Stimulated activated CD8-positive, alpha-beta memory T cell treated with anti-CD3 and anti-CD28 coated beads, Interleukin-12 subunit alpha, Interleukin-12 subunit beta, amount 100 ng/mL, for 1 hour (primary cell): ENCODE measurements around the gene WDFY1.

Source experiments
- DNase-seq: peaks from one replicate; pipeline ENCODE4 v3.0.0-alpha.2; 2020; ENCODE audit warnings: low read depth

The WDFY1 gene, protein sequence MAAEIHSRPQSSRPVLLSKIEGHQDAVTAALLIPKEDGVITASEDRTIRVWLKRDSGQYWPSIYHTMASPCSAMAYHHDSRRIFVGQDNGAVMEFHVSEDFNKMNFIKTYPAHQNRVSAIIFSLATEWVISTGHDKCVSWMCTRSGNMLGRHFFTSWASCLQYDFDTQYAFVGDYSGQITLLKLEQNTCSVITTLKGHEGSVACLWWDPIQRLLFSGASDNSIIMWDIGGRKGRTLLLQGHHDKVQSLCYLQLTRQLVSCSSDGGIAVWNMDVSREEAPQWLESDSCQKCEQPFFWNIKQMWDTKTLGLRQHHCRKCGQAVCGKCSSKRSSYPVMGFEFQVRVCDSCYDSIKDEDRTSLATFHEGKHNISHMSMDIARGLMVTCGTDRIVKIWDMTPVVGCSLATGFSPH

DNA sequence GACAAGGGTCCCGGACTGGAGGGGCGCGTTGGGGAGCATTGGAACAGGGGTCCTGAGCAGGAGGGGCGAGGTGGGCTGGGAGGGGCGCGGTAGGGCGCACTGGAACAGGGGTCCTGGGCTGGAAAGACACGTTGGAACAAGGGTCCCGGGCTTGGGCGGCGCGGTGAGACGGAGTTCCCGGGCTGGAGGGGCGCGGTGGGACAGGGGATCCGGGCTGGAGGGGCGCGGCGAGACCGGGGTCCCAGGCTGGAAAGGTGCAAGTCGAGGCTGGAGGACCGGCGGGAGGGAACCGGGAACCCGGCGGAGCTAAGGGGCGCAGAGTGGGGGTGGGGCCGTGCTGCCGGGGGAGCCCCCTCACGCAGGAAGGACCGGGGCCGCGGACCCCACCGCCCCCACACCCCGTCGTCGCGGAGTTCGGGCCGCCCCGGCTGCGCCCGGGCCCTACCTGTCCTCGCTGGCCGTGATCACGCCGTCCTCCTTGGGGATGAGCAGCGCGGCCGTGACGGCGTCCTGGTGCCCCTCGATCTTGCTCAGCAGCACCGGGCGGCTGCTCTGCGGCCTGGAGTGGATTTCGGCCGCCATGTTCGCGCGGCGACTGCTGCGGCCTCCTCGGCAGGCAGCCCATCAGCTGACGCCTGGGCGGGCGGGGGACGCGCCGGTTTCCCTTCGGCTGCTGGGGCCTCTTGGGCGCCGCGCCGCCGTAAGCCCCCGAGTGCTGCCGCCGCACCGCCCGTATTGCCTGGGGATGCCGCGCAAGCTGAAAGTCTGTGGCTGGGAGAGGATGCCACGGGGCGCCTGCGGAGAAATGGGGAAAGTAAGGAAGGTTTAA lies at the start of gene WDFY1:
Gene WDFY1, minus strand, starts transcription at position 633 of the 829 bp plus-strand sequence. Its CDS starts 51 bp downstream, at position 582.
- DNase-seq, result peak; percentile 51

DNA sequence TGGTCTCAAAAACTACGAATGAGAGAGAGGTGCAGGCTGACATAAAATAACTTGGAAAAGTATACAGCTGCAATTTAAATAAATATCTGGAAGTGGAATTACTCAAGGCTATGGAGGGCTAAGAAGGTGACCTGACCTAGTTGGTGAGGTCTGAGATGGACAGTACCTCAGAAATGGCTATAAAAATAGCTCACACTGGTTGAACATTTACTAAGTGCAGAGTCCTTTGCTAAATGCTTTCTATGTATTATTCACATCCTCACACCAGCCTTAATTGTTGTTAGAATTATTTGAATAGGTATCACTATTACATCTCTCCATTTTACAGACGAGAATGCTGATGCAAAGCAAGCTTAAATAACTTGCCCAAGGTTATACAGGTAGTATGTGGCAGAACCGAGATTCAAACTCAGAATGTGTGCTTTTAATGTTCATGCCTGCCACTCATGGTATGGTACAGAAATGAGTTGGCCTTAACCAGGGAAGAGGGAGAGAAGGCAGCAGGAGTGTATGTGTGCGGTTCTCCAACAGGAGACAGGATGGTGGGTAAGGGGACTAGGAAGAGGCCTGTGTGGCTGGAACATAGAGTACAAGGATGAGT lies 49.5 kb upstream of the WDFY1 start:
- DNase-seq, result no peak

DNA sequence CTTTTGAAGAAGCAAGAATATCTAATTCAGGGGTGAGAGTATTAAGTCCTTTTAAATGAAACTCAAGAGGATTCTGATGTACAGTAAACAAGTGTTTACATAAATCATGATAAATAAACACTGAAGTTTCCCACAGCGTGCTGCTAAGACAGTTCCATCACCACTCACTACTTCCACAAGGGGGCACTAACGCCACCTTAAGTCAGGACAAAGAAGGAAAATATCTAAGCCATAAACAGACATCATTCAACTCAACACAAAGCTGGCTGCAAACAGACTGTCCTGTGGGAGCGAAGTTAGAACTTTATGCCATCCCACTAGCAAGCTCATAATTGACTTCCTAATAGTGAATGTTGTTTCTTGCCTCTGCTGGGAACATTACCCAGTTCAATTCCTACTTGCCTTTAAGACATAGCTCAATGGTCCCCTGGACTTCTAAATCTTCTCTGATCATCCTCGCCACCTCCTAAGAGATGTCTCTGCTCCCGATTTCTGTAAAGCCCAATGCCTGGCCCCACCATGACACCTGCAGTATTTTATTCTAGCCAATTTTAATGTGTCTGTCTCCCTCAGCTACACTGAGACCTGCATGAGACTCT lies 48.6 kb upstream of the WDFY1 start:
- DNase-seq, result peak; percentile 45

DNA sequence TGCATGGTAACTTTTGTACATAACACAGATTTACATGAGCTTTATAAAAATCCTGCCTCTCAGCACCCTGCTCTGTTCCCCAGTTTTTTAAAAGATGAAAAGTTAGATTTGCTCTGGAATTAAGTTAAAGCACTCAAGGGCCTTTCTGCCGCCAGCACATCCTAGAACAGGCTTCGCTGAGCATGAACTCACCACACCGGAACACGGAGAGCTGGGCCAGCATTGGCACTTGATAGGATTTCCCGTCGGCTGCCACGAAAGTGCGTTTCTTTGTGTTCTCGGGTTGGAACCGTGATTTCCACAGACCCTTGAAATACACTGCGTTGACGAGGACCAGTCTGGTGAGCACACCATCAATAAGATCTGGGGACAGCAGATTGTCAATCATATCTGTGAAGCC lies 46.5 kb upstream of the WDFY1 start:
- DNase-seq, result no peak

DNA sequence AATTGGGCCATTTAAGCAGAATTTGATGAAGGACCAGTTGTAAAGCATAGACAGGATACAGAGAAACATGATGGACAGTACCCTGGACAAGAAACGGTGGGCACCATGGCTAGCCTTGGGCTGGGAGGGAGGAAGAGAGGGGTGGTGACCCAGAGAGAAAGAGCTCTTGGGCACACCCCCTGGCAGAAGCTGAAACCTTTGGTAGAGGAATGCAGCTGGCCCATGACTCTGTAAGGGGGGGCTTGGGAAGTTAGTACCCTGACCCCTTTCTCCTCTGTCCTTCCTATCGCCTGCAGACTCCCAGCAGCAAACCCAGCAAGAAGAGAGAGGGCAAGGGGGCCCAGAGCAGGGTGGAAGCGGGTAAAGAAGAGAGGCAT lies 44.7 kb upstream of the WDFY1 start:
- no peak for DNase-seq

DNA sequence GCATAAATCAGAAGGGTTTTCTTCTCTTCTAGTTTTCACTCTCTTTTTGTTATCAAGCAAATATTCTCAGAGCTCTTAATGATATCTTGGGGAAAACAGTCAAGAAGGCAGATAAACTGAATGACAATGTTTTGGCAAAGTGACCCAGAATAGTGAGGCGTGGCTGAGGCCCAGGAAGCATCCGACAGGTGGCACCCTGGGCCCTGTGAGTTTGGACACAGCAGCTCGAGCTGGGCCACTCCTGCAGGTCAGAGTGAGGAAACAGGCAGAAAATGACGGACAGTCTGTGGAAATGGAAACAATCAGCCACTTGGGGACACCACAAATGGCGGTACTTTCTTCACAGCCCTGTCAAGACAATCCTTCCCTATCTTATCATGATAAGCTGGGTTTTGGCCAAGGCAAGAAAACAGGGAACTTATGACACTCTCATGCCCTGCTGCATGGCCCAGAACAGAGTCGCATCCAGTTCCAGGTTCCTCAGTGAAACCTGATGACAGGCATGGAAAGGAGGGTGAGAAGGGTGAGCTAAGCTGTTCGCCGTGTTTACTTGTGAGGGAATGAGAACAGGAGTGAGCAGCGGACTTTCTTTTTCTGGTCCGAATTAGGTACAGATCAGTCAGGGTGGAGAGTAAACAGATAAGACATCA lies 44.2 kb upstream of the WDFY1 start:
- DNase-seq, result no peak

DNA sequence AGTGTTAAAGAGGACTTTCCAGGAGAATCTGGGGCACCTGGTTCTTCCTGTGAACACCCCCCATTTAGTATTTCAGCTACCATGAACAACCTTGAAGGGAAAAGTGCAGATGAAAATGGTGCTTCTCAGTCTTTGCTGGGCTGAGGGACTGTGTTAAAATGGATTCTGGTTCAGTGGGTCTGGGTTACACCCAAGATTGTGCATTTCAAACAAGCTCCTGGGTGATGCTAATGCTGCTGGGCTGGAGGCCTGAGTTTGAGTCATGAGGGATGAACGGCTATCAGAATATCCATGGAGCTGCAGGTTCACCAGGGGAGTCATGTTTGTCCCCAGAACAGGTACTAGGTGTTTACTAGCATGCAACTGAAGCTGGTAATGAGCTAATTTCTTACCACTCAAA lies 36.1 kb upstream of the WDFY1 start:
- DNase-seq, result no peak

DNA sequence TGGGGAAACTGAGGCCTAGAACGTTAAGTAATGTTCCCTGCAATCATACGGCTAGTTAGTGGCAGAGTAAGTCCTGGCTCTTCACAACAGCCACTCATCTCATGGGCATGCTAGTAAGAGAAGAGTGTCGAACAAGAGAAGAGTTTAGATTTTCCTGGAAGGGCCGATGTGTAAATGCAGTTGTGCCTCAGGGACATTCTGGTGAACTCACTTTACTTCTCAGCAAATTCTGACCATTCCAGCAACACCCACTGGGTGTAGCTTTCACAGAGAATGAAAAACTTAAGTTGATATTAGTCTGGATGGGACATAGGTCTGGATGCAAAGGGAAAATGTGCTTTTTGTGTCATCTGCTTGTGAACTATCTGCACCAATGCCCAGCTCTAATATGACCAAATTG lies 35.7 kb upstream of the WDFY1 start:
- no peak for DNase-seq

DNA sequence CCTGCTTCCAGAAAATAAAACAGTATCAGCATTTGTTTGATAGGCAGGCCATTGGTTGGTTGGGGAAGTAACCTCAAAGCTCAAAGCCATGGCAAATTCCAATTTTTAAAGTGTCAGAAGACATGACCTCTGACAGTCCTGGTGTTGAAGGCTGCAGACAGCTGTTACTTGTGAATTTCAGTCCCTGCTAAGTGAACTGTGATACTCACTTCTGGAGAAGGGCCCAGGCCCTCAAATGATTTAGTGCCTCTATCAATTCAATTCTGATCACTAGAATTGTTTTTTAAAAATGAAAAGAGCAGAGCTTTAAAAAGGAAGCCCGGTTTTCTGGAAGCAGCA lies 35.2 kb upstream of the WDFY1 start:
- DNase-seq, result no peak

DNA sequence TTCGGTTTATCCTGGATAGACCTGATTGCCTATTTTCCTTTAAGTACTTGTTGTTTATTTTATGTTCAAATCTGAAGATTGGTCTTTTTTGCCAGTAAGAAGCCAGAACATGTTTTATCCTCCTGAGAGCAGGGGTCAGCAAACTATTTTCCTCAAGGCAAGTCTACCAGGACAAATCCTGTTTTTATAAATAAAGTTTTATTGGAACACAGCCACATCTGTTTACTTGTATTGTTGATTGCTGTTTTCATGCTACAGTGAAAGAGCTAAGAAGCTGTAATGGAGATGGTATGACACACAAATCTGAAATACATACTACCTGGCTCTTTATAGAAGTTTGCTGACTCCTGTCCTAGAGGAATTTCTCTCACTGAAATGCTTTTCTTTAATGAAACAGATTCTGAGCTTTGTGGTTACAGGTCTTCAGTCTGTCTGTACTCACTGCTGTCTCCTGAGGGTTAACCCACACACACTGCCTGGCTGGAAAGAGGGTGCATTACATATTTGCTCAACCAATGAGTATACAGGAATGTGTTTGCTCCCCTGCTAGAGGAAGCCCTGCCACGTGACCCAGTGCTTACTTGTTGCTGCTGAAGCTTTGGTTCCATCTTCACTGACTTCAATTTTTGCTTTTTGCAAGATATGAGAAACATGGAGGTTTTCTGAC lies 34.7 kb upstream of the WDFY1 start:
- no peak for DNase-seq

DNA sequence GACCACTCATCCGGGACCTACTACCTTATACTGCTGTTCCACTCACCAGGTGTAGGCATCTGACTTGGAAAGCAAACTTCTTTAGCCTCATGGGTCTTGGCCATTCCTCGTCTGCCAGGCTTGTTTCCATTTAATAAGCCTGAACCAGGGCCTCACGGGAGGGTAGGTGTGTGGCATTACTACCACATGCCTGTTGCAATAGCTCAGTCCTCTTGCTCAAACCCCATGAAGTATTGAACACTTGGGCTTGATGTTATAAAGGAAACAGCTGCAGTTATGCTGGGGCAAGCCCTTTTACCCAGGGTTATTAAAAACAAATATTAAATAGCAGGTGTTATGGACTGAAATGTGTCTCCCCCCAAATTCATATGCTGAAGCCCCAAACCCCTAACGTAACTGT lies 33.3 kb upstream of the WDFY1 start:
- no peak for DNase-seq

DNA sequence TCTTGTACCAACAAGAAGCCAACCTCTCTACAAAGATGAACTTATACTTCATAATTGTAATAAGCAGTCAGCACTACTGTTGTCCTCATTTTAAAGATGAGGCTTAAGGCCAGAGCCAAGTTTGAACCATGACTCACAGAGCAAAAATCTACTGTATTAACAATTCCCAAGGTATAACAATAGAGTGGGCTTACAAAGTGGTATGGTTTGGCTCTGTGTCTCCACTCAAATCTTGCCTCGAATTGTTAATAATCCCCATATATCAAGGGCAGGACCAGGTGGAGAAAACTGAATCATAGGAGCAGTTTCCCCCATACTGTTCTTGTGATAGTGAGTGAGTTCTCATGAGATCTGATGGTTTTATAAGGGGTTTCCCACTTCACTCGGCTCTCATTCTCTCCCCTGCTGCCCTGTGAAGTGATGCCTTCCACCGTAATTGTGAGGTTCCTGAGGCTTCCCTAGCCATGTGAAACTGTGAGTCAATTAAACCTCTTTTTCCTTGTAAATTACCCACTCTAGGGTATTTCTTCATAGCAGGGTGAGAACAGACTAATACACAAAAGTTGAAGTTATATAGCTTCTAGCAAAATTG lies 31.6 kb upstream of the WDFY1 start:
- no peak for DNase-seq

DNA sequence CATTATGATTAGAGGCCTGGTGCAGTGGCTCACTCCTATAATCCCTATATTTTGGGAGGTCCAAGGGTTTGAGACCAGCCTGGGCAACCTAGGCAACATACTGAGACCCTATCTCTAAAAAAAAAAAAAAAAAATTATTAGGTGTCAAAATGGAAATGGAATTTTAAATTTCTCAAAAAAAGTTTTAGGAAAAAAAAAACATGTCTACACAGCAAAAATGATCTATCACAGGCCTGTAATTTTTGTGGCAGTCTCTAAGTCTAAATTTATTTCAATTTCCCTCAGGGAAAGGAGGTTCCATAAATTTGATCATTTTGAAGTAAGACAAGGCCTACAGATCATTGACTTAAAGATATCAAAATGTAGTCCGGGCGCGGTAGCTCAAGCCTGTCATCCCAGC lies 28.5 kb upstream of the WDFY1 start:
- no peak for DNase-seq

DNA sequence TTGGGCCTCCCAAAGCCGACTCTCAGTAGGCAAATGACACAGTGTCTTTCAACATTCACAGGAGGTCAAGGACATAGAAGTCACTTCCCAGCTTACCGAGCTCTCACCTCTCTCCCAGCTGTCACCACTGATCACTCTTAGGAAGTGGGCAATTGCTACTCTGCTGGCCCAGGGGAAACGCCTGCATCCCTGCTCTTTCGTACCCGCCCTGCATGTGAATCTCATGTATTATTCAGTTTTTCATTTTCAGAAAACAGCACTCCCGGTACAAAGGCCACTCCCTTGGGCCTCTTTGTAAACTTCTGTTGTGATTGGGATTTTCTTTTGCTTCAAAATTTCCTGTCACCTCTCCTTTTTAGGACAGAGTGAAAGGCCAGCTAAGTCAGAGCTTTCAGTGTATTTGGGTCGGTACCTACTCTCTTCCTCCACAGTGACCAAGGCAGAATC lies 27.5 kb upstream of the WDFY1 start:
- DNase-seq, result no peak

DNA sequence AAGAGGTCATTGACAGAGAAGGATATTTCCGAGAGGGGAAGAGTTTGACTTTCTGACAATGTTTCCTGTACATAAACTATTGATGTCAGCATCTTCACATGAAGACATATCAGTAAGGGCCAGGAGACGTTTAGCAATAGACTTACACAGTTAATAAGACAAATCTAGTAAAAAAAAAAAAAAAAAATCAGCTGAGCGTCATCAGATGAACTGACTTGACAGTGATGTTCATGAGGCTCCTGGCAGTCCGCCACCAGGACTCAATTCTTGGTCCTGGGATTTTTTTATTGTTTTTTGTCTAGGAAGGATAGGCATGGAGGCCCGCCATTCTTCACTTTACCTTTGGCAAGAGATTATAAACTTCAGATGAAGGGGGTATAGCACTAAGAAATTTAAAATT lies 26.6 kb upstream of the WDFY1 start:
- no peak for DNase-seq

DNA sequence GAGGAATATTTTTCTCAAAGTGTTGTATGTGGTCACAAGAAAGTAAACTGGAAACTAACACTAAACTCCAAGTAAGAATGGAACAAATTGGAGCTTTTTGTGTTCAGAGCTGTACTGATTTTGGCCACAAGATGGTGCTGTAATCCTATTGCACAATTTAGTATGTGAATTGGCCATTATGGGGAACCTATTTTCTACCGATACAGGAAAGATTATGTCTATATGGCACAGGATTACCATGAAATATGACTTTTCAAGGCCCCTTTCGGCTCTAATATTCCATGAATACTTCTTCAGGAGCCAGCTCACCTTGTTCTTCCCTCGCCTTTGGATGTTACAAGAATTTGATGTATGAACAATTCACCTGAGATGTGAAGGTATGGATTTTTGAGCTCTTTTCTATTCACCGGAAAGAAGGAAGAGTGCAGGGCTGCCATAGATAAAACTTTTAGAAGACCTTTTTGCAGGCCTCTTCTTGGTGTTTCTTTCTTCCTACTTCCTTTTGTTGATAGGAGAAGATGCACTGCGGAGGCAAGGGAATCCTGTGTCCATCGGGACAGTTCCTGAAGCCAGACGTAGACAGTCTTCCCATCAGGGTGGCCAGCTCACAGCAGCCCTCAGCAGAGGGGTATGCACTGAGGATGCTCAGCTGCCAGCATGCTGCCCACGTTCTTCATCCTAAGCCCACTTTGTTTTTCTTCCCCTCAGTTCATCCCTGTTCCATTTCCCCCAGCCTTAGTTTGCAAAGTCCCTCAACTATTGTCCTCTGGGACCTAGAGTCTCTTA lies 25.4 kb upstream of the WDFY1 start:
- peak; percentile 43 for DNase-seq

DNA sequence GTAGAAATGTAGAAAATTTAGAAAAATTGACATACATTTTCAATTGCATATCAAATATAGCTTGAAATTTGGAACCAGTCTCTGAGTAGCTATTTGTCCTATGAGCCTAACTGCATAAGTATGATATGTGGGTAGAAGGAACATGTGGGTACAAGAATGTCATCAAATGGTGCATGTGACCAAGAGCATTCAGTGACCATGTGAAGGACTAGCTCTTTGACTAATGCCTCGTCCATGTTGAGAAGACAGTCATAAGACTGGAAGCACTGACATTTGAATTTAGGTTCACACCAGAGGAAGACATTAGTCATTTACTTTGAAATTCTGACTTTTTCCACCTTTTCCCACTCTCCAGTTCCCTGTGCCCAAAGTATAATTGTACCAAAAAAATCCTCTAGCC lies 24.7 kb upstream of the WDFY1 start:
- DNase-seq, result no peak

DNA sequence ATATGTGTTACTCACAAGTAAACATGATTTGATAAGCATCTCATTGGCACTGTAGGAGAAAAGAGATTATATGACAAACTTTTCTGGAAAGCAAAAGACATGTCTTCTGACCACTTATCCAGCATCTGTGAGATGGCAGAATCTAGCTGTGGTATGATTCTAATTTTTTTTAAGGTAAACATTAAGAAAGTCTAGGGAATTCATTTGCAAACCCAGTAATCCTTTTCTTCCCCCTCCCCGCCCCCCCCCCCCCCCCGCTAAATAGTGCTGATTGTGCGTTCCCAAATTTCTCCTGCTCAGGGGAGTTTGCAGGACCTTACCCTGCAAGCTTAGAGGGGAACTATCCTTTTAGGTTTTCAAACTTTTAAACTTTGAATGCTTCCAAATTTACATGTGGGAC lies 24.2 kb upstream of the WDFY1 start:
- DNase-seq, result no peak

DNA sequence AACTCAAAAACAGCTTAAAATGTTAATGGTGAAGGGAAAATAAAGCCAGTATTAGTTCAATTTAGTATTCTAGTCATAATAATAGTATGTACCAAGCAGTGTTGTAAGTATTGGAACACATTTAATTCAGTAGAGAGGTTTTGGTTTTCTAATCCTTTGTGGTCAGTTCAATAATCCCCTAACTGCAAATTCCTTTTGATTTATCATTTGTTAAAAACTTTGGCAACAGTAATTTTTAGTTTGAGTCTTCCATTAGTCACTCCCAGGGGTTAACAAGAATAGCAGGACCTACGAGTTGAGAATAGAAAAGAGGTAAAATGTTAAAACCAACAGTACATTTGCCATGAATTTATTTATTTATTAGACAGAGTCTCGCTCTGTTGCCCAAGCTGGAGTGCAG lies 22.8 kb upstream of the WDFY1 start:
- no peak for DNase-seq

DNA sequence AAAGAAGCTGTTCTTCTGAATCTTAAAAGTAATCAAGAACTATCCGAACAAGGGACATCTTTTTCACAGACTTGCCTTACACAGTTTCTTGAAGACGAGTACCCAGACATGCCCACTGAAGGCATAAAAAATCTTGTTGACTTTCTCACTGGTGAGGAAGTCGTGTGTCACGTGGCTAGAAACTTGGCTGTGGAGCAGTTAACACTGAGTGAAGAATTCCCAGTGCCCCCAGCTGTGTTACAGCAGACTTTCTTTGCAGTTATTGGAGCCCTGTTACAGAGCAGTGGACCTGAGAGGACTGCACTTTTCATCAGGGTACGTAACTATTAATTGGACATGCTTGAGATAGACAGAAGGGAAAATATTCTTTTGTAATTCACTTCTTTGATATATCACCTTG lies 14.6 kb upstream of the WDFY1 start:
- no peak for DNase-seq
